ENCODE measurements around the gene MANBA.
"Not testable (repeated sequence)": the region's sequence is repeated elsewhere in the genome, so short reads cannot be mapped to it uniquely, and the experiment has no call there.

DNA sequence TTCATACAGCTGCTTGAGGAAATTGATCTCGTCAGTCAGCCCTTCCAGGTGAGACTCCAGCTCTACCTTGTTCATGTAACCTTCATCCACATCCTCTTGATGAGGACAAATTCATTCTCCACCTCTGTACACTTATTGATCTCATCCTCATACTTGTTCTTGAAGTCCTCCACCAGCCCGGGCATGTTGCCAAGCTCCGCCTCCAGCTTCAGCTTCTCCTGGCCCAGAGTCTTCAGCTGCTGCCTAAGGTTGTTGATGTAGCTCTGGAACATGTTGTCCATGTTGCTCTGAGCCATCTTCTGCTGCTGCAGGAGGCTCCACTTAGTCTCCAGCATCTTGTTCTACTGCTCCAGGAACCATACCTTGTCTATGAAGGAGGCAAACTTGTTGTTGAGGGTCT is 31.3 kb downstream of the MANBA start:
- TF ChIP-seq, protein P1, sequence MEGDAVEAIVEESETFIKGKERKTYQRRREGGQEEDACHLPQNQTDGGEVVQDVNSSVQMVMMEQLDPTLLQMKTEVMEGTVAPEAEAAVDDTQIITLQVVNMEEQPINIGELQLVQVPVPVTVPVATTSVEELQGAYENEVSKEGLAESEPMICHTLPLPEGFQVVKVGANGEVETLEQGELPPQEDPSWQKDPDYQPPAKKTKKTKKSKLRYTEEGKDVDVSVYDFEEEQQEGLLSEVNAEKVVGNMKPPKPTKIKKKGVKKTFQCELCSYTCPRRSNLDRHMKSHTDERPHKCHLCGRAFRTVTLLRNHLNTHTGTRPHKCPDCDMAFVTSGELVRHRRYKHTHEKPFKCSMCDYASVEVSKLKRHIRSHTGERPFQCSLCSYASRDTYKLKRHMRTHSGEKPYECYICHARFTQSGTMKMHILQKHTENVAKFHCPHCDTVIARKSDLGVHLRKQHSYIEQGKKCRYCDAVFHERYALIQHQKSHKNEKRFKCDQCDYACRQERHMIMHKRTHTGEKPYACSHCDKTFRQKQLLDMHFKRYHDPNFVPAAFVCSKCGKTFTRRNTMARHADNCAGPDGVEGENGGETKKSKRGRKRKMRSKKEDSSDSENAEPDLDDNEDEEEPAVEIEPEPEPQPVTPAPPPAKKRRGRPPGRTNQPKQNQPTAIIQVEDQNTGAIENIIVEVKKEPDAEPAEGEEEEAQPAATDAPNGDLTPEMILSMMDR (IDR thresholded peaks at IDR 0.05): not testable (repeated sequence)
- TF ChIP-seq POLR2A (IDR thresholded peaks at IDR 0.05): not testable (repeated sequence)
